MCF 10A (cell line): ENCODE results near the gene PRR5. TPM values are rescaled to one million over a fixed set of nuclear protein-coding genes. Genes with fewer than 3 reads are reported as not detected.
A peak's percentile ranks its signal among the peaks of the same experiment; 100 is the strongest.

Source experiments
- BruUV-seq: library from RNA; stranded (reverse); fragments of 400-500 nt; replicated peaks from 2 replicates; lab custom pipeline; 2021; lab: Mats Ljungman, UMichigan
- CTCF ChIA-PET: fragments of 300-600 bp; sonication (Branson Sonifier 250); formaldehyde crosslinking; extraction: SDS; loops from one replicate; lab custom pipeline; 2021; ENCODE audit warnings: antibody characterized with exemption, inconsistent platforms; lab: Yijun Ruan, JAX
- POLR2A ChIA-PET: fragments of 300-600, 350-650 bp; sonication (Branson Sonifier 250); formaldehyde crosslinking; extraction: SDS; loops from one replicate; lab custom pipeline; 2020; ENCODE audit warnings: antibody characterized with exemption, inconsistent platforms; lab: Yijun Ruan, JAX
- DNase-seq: peaks from one replicate; pipeline ENCODE4 v3.0.0-alpha.2; 2018; ENCODE audit not compliant: unreplicated experiment
- H3K27ac Mint-ChIP-seq: one replicate; pipeline ENCODE4 v1.8.0; 2022; ENCODE audit warnings: mild to moderate bottlenecking, low read depth, mixed read lengths; ENCODE audit not compliant: unreplicated experiment
- H3K27me3 Mint-ChIP-seq: one replicate; pipeline ENCODE4 v1.8.0; 2022; ENCODE audit warnings: mixed read lengths; ENCODE audit not compliant: insufficient read depth, unreplicated experiment
- H3K36me3 Mint-ChIP-seq: one replicate; pipeline ENCODE4 v1.8.0; 2022; ENCODE audit warnings: mild to moderate bottlenecking, moderate library complexity, mixed read lengths; ENCODE audit not compliant: insufficient read depth, unreplicated experiment
- H3K4me1 Mint-ChIP-seq: one replicate; pipeline ENCODE4 v1.8.0; 2022; ENCODE audit warnings: mixed read lengths; ENCODE audit not compliant: insufficient read depth, unreplicated experiment
- H3K4me3 Mint-ChIP-seq: one replicate; pipeline ENCODE4 v1.8.0; 2022; ENCODE audit warnings: mild to moderate bottlenecking, moderate library complexity, mixed read lengths; ENCODE audit not compliant: unreplicated experiment
- H3K9me3 Mint-ChIP-seq: one replicate; pipeline ENCODE4 v1.8.0; 2022; ENCODE audit warnings: mixed read lengths; ENCODE audit not compliant: unreplicated experiment
- CTCF ChIP-seq: fragments of 200-600 bp; IDR thresholded peaks from one replicate; pipeline ENCODE4 v1.8.0; 2022; ENCODE audit warnings: antibody characterized with exemption, mild to moderate bottlenecking; ENCODE audit not compliant: unreplicated experiment
- intact Hi-C: fragments of 100-400 bp; cut with micrococcal nuclease; formaldehyde crosslinking; loops from 2 replicates; pipeline ENCODE4 v1.14.1; 2022
- total RNA-seq: library from RNA; stranded (reverse); gene quantifications from 2 replicates; pipeline ENCODE4 v1.2.3, GENCODE V29; 2022

PRR5 gene
- total RNA-seq, 1 experiment from 2014 or later: 11.0 TPM

- no TSS peak for BruUV-seq
- Mint-ChIP-seq H3K9me3 (no peaks in the 10 kb centered on the region), H3K4me3 (no peak overlapping the region), H3K27me3 (no peaks in the 10 kb centered on the region), H3K36me3 (no peaks in the 10 kb centered on the region), H3K4me1 (peaks cover 26% of the 10 kb centered on the region), H3K27ac (no peak overlapping the region)
- ChIA-PET CTCF (interaction anchor here (0.6 kb wide), 1 partner anchor 38 kb away, joined by 3 read pairs; no protein-coding TSS in a partner anchor), POLR2A (no interaction called here)
- peak; percentile 62 for DNase-seq
- TF ChIP-seq CTCF: no peak
- intact Hi-C loops: no loop called here
Measured at GRCh38 chr22:44758344-44758973, 56.5 kb downstream of the PRR5 start.

GRCh38 chr22:44759001-44759400, 57.0 kb downstream of the PRR5 start:
- Mint-ChIP-seq H3K4me3 (no peak overlapping the region), H3K27me3 (no peaks in the 10 kb centered on the region), H3K27ac (no peak overlapping the region), H3K9me3 (no peaks in the 10 kb centered on the region), H3K36me3 (no peaks in the 10 kb centered on the region), H3K4me1 (peaks cover 20% of the 10 kb centered on the region)
- intact Hi-C loops: no loop called here
- ChIA-PET POLR2A (no interaction called here), CTCF (interaction anchor here (0.6 kb wide), 1 partner anchor 37 kb away, joined by 3 read pairs; no protein-coding TSS in a partner anchor)
- no peak for TF ChIP-seq CTCF
- DNase-seq: no peak
- BruUV-seq: no TSS peak

- no peak for DNase-seq
- ChIA-PET POLR2A (no interaction called here), CTCF (no interaction called here)
- intact Hi-C loops: no loop called here
- Mint-ChIP-seq H3K4me3 (no peak overlapping the region), H3K4me1 (peaks cover 16% of the 10 kb centered on the region), H3K36me3 (no peaks in the 10 kb centered on the region), H3K27me3 (no peaks in the 10 kb centered on the region), H3K9me3 (no peaks in the 10 kb centered on the region), H3K27ac (no peak overlapping the region)
- no TSS peak for BruUV-seq
- no peak for TF ChIP-seq CTCF
Measured at GRCh38 chr22:44759430-44760310, 57.7 kb downstream of the PRR5 start.

GRCh38 chr22:44760476-44760875, 58.5 kb downstream of the PRR5 start:
- no peak overlapping the region for H3K4me3 Mint-ChIP-seq
- H3K9me3 Mint-ChIP-seq: no peaks in the 10 kb centered on the region
- H3K27ac Mint-ChIP-seq: no peak overlapping the region
- ChIA-PET CTCF (no interaction called here), POLR2A (no interaction called here)
- H3K27me3 Mint-ChIP-seq: no peaks in the 10 kb centered on the region
- DNase-seq: no peak
- no peaks in the 10 kb centered on the region for H3K36me3 Mint-ChIP-seq
- TF ChIP-seq CTCF: no peak
- BruUV-seq: no TSS peak
- intact Hi-C loops: no loop called here
- peaks cover 16% of the 10 kb centered on the region for H3K4me1 Mint-ChIP-seq
